ENCODE results near the gene NIBAN1.
"Not testable (repeated sequence)": the region's sequence is repeated elsewhere in the genome, so short reads cannot be mapped to it uniquely, and the experiment has no call there.

The NIBAN1 gene, protein sequence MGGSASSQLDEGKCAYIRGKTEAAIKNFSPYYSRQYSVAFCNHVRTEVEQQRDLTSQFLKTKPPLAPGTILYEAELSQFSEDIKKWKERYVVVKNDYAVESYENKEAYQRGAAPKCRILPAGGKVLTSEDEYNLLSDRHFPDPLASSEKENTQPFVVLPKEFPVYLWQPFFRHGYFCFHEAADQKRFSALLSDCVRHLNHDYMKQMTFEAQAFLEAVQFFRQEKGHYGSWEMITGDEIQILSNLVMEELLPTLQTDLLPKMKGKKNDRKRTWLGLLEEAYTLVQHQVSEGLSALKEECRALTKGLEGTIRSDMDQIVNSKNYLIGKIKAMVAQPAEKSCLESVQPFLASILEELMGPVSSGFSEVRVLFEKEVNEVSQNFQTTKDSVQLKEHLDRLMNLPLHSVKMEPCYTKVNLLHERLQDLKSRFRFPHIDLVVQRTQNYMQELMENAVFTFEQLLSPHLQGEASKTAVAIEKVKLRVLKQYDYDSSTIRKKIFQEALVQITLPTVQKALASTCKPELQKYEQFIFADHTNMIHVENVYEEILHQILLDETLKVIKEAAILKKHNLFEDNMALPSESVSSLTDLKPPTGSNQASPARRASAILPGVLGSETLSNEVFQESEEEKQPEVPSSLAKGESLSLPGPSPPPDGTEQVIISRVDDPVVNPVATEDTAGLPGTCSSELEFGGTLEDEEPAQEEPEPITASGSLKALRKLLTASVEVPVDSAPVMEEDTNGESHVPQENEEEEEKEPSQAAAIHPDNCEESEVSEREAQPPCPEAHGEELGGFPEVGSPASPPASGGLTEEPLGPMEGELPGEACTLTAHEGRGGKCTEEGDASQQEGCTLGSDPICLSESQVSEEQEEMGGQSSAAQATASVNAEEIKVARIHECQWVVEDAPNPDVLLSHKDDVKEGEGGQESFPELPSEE

GRCh38 chr1:184974056-184974836 is at the start of gene NIBAN1:
Gene NIBAN1 (minus strand): TSS chr1:184974508. CDS start chr1:184974356, 152 bp downstream.
- DNase-seq (ENCODE audit: low read depth) = peak; percentile 51

- DNase-seq (ENCODE audit: low read depth) = no peak
Measured at GRCh38 chr1:185017966-185018365, 43.7 kb upstream of the NIBAN1 start.

DNA sequence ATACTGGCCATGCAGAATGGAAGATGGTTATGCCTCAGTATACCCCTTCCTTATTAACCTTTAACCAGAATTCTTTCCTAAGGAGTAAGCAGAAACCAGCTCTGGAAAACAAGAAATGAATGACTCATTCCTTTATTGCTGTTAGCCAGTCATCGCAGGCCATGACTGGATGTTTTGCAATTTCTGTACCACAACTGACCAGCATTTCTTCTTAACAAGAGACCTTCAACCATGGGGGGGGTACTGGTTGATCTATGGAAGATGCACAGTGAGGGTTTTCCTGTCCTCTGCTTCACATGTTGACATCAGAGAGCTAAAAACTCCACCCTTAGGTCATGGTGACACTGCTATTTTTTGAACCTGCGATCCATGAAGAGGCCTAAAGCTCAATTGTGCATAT is 43.0 kb upstream of the NIBAN1 start:
- DNase-seq (ENCODE audit: low read depth) = peak; percentile 74

DNA sequence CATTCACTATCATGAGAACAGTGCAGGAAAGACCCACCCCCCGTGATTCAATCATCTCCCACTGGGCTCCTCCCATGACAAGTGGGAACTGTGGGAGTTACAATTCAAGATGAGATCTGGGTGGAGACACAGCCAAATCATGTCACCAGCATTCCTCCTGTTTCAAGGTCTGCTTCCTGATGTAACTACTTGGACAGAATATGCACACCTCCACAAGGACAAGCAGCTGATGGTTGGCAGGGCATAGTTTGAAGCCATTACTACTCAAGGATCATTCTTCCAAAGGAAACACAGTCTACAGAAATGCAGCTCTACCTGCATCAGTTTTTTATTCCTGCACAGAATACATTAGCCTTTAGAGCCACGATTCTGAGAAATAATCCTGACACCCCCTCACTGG is 42.6 kb upstream of the NIBAN1 start:
- no peak for DNase-seq (ENCODE audit: low read depth)

DNA sequence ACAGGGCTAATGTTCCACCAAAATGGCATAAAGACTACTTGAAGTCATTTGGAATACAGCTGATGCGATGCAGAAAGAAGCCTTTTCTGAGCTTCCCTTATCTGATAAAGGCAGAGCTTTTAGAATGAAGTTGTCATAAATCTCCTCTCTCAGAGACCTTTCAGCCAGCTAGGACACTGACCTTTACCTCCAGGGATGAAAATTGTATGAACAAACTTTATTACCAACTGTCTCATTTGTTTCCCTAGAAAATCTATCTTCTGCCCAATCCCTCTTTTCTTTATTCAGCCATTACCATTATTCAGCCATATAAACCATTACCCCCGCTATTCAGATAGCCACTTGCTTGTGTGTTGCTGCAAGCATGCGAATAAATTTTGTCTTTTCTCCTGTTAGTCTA is 41.3 kb upstream of the NIBAN1 start:
- DNase-seq (ENCODE audit: low read depth) = no peak

- no peak for DNase-seq (ENCODE audit: low read depth)
Measured at GRCh38 chr1:185014941-185015340, 40.6 kb upstream of the NIBAN1 start.

GRCh38 chr1:185010361-185010760 is 36.1 kb upstream of the NIBAN1 start:
- DNase-seq (ENCODE audit: low read depth) = no peak

GRCh38 chr1:185008838-185009237 is 34.5 kb upstream of the NIBAN1 start:
- DNase-seq (ENCODE audit: low read depth) = no peak

DNA sequence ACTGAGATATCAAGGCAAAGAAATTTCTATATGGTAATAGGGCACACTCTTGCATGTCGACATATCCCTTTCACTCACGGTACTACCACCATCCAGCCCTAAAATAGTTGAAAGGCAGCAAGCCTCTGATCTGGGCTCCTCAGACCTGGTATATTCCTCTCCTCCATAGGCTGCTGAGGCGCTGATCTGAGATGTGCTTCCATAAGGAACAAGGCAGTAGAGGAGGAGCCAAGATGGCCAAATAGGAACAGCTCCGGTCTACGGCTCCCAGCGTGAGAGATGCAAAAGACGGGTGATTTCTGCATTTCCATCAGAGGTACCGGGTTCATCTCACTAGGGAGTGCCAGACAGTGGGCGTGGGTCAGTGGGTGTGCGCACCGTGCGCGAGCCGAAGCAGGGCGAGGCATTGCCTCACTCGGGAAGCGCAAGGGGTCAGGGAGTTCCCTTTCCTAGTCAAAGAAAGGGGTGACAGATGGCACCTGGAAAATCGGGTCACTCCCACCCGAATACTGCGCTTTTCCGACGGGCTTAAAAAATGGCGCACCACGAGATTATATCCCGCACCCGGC is 27.1 kb upstream of the NIBAN1 start:
- DNase-seq (ENCODE audit: low read depth) = not testable (repeated sequence)

- not testable (repeated sequence) for DNase-seq (ENCODE audit: low read depth)
Measured at GRCh38 chr1:184999974-185000373, 25.7 kb upstream of the NIBAN1 start.

- no peak for DNase-seq (ENCODE audit: low read depth)
Measured at GRCh38 chr1:184994301-184994700, 20.0 kb upstream of the NIBAN1 start.

GRCh38 chr1:184992271-184992670 is 18.0 kb upstream of the NIBAN1 start:
- DNase-seq (ENCODE audit: low read depth) = no peak

- DNase-seq (ENCODE audit: low read depth) = no peak
Measured at GRCh38 chr1:184990204-184990603, 15.9 kb upstream of the NIBAN1 start.

GRCh38 chr1:184988506-184988905 is 14.2 kb upstream of the NIBAN1 start:
- DNase-seq (ENCODE audit: low read depth) = no peak

- DNase-seq (ENCODE audit: low read depth) = no peak
Measured at GRCh38 chr1:184987696-184988095, 13.4 kb upstream of the NIBAN1 start.

GRCh38 chr1:184986250-184986649 is 11.9 kb upstream of the NIBAN1 start:
- peak; percentile 18 for DNase-seq (ENCODE audit: low read depth)

GRCh38 chr1:184982002-184982954 is 8.0 kb upstream of the NIBAN1 start:
- no peak for DNase-seq (ENCODE audit: low read depth)

GRCh38 chr1:184980726-184981125 is 6.4 kb upstream of the NIBAN1 start:
- no peak for DNase-seq (ENCODE audit: low read depth)

DNA sequence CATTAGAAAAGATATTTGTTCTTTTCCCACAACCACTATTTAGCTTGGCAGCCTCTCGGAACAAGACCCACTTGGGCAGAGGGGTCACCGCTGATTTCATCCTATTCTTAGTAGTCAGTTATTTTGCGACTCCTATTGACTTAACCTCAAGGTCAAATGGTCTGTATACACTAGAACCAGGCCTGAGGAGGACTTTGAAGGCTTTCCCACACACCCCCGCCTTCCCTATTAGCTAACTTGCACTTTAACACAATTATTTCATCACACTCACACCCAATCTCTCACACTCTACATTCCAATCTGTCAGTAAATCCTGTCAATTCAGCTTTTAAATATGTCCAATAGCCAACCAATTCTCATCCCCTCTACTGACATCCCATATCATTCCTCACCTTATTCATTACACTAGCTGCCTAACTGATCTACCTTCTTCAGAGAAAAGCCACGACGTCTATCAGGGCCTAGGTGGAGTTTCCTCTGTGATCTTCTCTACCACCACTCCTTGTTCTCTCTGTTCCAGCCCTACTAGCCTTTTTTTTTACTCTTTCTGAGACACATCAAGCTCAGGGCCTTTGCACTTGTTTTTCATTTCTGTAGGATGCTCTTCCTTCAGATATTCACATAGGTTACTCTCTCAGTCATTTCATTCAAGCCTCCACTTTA is 1.0 kb upstream of the NIBAN1 start:
- DNase-seq (ENCODE audit: low read depth) = no peak

GRCh38 chr1:184974837-184975115 is 468 bp upstream of the NIBAN1 start:
- DNase-seq (ENCODE audit: low read depth) = no peak
